GM13977 (cell line): Measurements from ENCODE around the gene MAP3K8.

ENCODE experiments used
- DNase-seq: peaks from one replicate; pipeline ENCODE4 v3.0.0; 2012; ENCODE audit warnings: low spot score
- in situ Hi-C: fragments of 300-500 bp; cut with MboI; formaldehyde crosslinking; loops from one replicate; pipeline ENCODE4 v1.12.0; 2022; ENCODE audit warnings: low sequenced_read_pairs, low pct_unique_long_range_greater_than_20kb, mixed read lengths, inconsistent platforms; ENCODE audit not compliant: unreplicated experiment
- TF ChIP-seq, protein P1 (sequence below): IDR thresholded peaks from 2 replicates; pipeline ENCODE4 v1.5.1; 2012; ENCODE audit warnings: mild to moderate bottlenecking, control low read depth; ENCODE audit not compliant: insufficient read depth; ENCODE audit errors: extremely low read depth, missing control alignments

MAP3K8 gene

DNA sequence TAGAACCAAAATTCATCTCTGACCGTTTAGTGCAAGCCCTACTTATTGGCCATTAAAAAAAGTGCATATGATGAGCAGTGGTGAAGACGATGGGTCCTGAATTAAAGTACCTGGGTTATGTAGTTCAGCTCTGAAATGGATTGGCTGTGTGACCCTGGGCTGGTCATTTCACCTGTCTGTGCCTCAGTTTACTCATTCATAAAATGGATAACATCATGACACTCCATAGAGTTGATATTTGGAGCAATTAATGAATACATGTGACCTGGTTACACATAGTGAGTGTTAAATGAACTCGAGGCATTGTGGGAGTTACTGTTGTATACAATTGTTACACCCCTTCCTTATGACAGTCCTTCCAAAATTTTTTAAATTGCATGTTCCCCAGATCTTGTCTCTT, 9.1 kb downstream of the MAP3K8 start:
- DNase-seq: no peak
- in situ Hi-C loops: no loop called here
- TF ChIP-seq, protein P1, sequence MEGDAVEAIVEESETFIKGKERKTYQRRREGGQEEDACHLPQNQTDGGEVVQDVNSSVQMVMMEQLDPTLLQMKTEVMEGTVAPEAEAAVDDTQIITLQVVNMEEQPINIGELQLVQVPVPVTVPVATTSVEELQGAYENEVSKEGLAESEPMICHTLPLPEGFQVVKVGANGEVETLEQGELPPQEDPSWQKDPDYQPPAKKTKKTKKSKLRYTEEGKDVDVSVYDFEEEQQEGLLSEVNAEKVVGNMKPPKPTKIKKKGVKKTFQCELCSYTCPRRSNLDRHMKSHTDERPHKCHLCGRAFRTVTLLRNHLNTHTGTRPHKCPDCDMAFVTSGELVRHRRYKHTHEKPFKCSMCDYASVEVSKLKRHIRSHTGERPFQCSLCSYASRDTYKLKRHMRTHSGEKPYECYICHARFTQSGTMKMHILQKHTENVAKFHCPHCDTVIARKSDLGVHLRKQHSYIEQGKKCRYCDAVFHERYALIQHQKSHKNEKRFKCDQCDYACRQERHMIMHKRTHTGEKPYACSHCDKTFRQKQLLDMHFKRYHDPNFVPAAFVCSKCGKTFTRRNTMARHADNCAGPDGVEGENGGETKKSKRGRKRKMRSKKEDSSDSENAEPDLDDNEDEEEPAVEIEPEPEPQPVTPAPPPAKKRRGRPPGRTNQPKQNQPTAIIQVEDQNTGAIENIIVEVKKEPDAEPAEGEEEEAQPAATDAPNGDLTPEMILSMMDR: no peak

DNA sequence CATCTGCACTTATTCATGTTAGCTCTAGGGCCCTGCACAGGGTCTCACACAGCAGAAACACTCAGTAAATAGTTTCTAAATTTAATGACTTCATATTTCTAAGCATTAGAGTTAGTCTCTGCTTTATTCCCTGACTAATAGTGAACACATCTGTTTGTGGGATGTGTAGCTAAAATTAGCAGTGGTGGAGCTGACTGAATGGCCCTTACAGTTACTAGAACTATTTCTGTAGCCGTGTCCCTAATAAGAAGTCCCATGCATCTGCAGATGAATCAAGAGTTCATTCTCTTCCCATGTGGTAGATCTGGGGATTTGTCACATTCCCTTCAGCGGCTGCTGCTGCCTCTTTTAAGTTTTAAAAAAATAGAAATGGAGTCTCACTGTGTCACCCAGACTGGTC, 11.7 kb downstream of the MAP3K8 start:
- TF ChIP-seq, protein P1: no peak
- in situ Hi-C loops: no loop called here
- DNase-seq: no peak

DNA sequence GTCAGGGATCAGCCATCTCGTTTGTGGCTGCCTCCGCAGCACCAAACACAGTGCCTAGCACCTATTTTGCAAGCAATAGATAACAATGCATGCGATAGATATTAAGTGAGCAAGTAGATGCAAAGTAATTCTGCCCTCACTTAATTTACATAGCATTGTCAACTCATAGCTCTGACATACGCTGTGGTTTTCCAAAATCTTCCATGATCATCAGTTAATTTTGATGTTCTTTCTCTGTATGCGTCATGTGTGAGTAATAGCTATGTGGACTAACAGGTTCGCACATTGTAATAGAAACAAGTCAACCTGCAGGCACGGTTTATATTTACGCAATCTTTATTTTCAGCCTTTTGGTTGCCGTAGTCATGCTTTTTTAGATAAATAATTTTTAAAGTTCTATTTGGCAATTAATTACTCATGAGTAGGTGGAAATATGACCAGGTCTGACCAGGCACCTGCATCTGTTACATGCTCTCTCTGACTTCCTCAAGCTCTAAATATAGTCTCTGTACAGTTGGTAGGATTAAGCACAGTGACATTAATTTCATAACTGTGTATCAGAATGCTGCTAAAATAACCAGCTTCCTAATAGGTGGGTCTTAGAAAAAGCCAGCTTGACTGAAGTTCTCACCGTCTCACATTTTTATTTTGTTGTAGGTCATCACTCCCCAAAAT, 13.3 kb downstream of the MAP3K8 start:
- in situ Hi-C loops: no loop called here
- TF ChIP-seq, protein P1: no peak
- DNase-seq: no peak

DNA sequence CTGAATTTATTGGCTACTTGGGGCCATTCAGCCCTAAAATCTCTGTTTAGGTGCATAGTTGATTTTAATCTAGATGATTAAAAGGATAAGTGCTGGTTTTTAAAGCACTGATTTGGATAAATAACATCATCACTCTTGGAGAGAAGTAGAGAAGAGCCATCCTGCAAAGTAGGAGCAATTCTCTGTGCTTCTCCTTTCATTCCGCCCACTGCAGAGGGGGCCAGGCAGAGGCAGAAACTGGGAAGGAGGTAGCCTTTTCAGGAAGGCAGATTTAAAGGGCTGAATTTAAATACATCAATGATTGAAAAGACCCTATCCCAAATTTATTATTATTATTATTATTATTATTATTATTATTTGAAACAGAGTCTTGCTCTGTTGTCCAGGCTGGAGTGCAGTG, 14.1 kb downstream of the MAP3K8 start:
- in situ Hi-C loops: no loop called here
- TF ChIP-seq, protein P1: no peak
- DNase-seq: no peak

DNA sequence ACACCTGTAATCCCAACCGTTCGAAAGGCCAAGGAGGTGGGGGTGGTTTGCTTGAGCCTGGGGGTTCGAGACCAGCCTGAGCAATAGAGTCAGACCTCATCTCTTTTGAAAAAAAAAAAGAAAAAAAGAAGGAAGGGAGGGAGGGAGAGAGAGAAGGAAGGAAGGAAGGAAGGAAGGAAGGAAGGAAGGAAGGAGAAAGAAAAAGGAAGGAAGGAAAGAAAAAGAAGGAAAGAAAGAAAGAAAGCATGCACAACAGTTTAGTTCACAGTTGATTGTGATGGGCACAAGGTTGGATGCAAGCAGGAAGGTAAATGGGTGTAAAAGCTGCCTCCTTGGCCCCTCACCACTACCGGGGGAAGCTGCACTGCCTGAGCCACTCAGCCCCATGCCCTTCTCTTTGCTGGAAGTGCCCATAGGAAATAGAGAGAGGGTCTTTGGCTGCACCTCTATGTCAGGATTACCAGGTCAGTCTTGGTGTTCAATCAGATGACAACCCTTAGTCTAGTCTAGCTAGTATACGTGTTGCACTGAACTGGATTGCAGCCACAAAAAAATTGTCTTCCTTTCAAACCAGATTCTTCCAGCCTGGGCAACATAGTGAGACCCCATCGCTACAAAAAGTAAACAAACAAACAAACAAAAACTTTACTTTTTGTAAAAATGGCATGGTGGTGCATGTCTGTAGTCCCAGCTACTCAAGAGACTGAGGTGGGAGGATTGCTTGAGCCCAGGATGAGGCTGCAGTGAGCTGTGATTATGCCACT, 20.0 kb downstream of the MAP3K8 start:
- TF ChIP-seq, protein P1: no peak
- in situ Hi-C loops: no loop called here
- DNase-seq: no peak

DNA sequence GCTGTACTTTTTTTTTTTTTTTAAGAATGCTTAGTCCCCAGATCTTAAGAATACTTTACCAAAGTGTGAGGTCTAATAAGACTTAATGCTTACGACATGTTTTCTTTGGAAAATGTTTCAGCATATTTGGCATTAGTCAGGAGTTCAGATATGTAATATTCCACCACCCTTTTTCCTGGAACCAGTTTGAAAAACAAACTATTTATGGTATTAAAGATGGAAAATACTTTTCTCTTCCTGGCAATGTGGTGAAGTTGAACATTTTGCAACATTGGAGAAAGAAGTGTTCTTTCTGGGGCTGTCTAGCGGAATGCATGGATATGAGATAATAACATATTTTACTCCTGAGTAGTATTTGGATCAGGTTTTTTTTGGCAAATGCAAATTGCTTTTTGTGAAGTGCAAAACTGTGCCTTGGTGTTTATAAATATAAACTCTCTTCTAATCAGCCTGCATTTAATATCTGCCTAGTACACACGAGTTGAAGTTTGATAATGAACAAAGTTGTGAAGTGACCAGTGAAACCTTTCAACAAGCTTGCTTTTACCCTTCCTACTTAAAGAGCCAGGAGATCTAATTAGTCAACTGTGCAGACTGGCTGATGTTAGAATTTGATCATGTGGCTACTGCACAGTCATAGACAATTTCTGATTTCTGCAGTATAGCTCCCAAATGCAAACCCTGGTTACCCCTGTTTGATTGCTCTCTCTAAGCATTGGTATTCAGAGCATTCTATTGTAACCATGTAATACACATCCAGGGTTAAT, 20.9 kb downstream of the MAP3K8 start:
- in situ Hi-C loops: no loop called here
- no peak for DNase-seq
- TF ChIP-seq, protein P1: no peak
